Stimulated activated CD4-positive, alpha-beta T cell treated with anti-CD3 and anti-CD28 coated beads, TNF-alpha, amount 100 ng/mL, for 48 hours (primary cell): ENCODE results near the gene PPFIA2.
"Not testable (repeated sequence)": the region's sequence is repeated elsewhere in the genome, so short reads cannot be mapped to it uniquely, and the experiment has no call there.

ENCODE experiments used
- DNase-seq, 3 donors: peaks; one replicate each; pipeline ENCODE4 v3.0.0-alpha.2; 2020; ENCODE audit warnings: low read depth in 3 of 3

PPFIA2 gene

DNA sequence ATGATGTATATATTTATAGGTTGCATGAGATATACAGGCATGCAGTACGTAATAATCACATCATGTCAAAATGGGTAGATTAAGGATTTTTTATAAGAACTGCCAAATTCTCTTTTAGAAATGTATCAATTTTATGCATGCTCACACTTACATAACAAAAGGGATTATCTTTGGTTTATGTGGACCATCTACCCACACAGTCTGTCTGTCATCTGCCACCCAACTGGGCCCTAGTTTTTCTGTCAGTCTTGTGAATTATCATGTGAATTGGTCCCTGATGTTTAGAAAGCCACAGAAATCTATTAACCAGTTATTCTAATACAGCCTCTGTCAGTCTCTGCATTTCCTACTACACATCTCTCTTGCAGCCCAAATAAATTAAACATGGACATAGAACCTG lies 547.8 kb downstream of the PPFIA2 start:
- DNase-seq, result no peak

GRCh38 chr12:81209772-81210225 lies 549.4 kb downstream of the PPFIA2 start:
- DNase-seq, result not testable (repeated sequence)

DNA sequence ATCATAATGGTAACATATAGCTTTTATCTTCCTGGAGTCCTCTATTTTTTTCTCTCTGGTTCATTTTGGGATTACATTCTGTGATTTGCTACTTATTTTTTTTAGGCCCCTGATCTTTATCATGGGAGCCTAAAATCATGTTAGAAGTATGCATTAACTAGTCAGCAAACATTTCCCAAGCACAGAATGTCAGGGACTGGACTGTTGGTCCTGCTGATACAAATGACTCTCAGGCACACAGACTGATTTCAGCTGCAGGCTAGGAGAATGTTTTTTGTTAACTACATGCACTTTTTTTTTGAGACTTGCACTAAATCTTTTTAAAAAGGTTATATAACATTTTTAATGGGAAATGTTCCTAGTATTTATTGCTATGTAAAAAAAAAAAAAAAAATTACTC lies 550.1 kb downstream of the PPFIA2 start:
- DNase-seq, result no peak

GRCh38 chr12:81208187-81208911 lies 550.8 kb downstream of the PPFIA2 start:
- DNase-seq, result no peak
